Endothelial cell of umbilical vein (primary cell): ENCODE results near the gene EXOC6. TPM values are rescaled to one million over a fixed set of nuclear protein-coding genes. Genes with fewer than 3 reads are reported as not detected.

Source experiments
- BruUV-seq: library from RNA; stranded (reverse); fragments of 400-500 nt; replicated peaks from 2 replicates; lab custom pipeline; 2021; lab: Mats Ljungman, UMichigan
- CTCF ChIA-PET: fragments of 300-600, 350-600 bp; sonication (Branson Sonifier 250); formaldehyde crosslinking; loops from one replicate; lab custom pipeline; 2021; ENCODE audit warnings: antibody characterized with exemption, inconsistent platforms; lab: Charles Lee
- POLR2A ChIA-PET: fragments of 300-600, 350-600 bp; sonication (Branson Sonifier 250); formaldehyde crosslinking; loops from one replicate; lab custom pipeline; 2021; ENCODE audit warnings: antibody characterized with exemption, inconsistent platforms; lab: Charles Lee
- DNase-seq: peaks from one replicate; pipeline ENCODE4 v3.0.0-alpha.2; 2011; ENCODE audit warnings: low read depth, low spot score
- FAIRE-seq: peaks from 2 replicates; lab custom pipeline; 2011; peaks lifted over from hg19 to GRCh38; lab: Jason Lieb, UNC
- H2AFZ ChIP-seq: 2 replicates; pipeline ENCODE4 v1.6.0; 2012; ENCODE audit warnings: low read depth, low read length, control low read depth, inconsistent platforms
- H3K27ac ChIP-seq: 2 replicates; pipeline ENCODE4 v1.5.1; 2011; ENCODE audit warnings: low read depth, mild to moderate bottlenecking, control low read depth, low read length, moderate library complexity; ENCODE audit not compliant: insufficient read depth
- H3K27me3 ChIP-seq, 2 experiments: 2 replicates each; pipeline versions ENCODE4 v1.6.0 to v1.6.1; 2011; ENCODE audit warnings: low read length in 2 of 2, mixed read lengths in 1 of 2; ENCODE audit not compliant: control insufficient read depth in 2 of 2, insufficient read depth in 2 of 2
- H3K36me3 ChIP-seq, 2 experiments: 2 replicates in 1 of 2; 3 replicates in 1 of 2; pipeline ENCODE4 v1.5.1; 2011; ENCODE audit warnings: low read length in 2 of 2, mild to moderate bottlenecking in 1 of 2, moderate library complexity in 1 of 2; ENCODE audit not compliant: control insufficient read depth in 2 of 2, insufficient read depth in 2 of 2; ENCODE audit errors: extremely low read depth in 1 of 2
- H3K4me1 ChIP-seq: 3 replicates; pipeline ENCODE4 v1.5.1; 2011; ENCODE audit warnings: mild to moderate bottlenecking, low read length; ENCODE audit not compliant: control insufficient read depth, insufficient read depth; ENCODE audit errors: extremely low read depth
- H3K4me2 ChIP-seq: 2 replicates; pipeline ENCODE4 v1.6.1; 2011; ENCODE audit warnings: low read length, control low read depth, mixed read lengths; ENCODE audit not compliant: insufficient read depth
- H3K4me3 ChIP-seq, 3 experiments: fragments of 200-600 bp in 1 of 3; sonication (generic), shearing (Covaris generic) in 1 of 3; replicated peaks in 1 of 3; 2 replicates each; pipeline ENCODE4 v1.5.1; 2011 to 2016; ENCODE audit warnings: control low read depth in 3 of 3, low read length in 3 of 3, mild to moderate bottlenecking in 2 of 3, inconsistent platforms in 1 of 3, low read depth in 1 of 3, moderate library complexity in 1 of 3; ENCODE audit not compliant: insufficient read depth in 1 of 3
- H3K79me2 ChIP-seq: 2 replicates; pipeline ENCODE4 v1.6.0; 2012; ENCODE audit warnings: low read length, inconsistent platforms; ENCODE audit not compliant: control insufficient read depth, insufficient read depth
- H3K9ac ChIP-seq: replicated peaks from 2 replicates; pipeline ENCODE3; 2011; ENCODE audit warnings: low read length, control low read depth; ENCODE audit not compliant: insufficient read depth; ENCODE audit errors: extremely low read depth
- H3K9me1 ChIP-seq: replicated peaks from 3 replicates; pipeline ENCODE4 v1.6.0; 2011; ENCODE audit warnings: mild to moderate bottlenecking, low read length; ENCODE audit not compliant: control insufficient read depth, insufficient read depth; ENCODE audit errors: extremely low read depth
- H3K9me3 ChIP-seq: replicated peaks from 2 replicates; pipeline ENCODE4 v1.5.1; 2012; ENCODE audit warnings: low read length, inconsistent platforms; ENCODE audit not compliant: control insufficient read depth, insufficient read depth
- H4K20me1 ChIP-seq: replicated peaks from 2 replicates; pipeline ENCODE3; 2011; ENCODE audit warnings: mild to moderate bottlenecking, low read length; ENCODE audit not compliant: control insufficient read depth, insufficient read depth; ENCODE audit errors: extremely low read depth
- EZH2 ChIP-seq: IDR thresholded peaks from 2 replicates; pipeline ENCODE4 v1.6.1; 2012; ENCODE audit warnings: borderline replicate concordance, low read depth, mild to moderate bottlenecking, moderate library complexity, low read length, inconsistent platforms; ENCODE audit not compliant: severe bottlenecking
- FOS ChIP-seq: IDR thresholded peaks from 2 replicates; pipeline ENCODE4 v1.6.1; 2011; ENCODE audit warnings: mild to moderate bottlenecking, low read length, moderate library complexity, borderline replicate concordance; ENCODE audit not compliant: insufficient read depth
- GATA2 ChIP-seq: IDR thresholded peaks from 2 replicates; pipeline ENCODE4 v1.7.0; 2011; ENCODE audit warnings: low read depth, mild to moderate bottlenecking, moderate library complexity, mixed read lengths, low read length; ENCODE audit not compliant: insufficient read length, insufficient read depth
- JUN ChIP-seq: IDR thresholded peaks from 2 replicates; pipeline ENCODE4 v1.6.1; 2011; ENCODE audit warnings: borderline replicate concordance, low read depth; ENCODE audit not compliant: insufficient read length, insufficient read depth
- MYC ChIP-seq: IDR thresholded peaks from one replicate; pipeline ENCODE4 v1.6.1; 2011; ENCODE audit warnings: mild to moderate bottlenecking, low read depth, low read length
- POLR2A ChIP-seq: IDR thresholded peaks from 2 replicates; pipeline ENCODE4 v1.6.1; 2012; ENCODE audit warnings: low read depth, mild to moderate bottlenecking, control low read depth, low read length
- POLR2AphosphoS5 ChIP-seq: IDR thresholded peaks from 2 replicates; pipeline ENCODE4 v1.6.1; 2012; ENCODE audit warnings: low read depth, mild to moderate bottlenecking, control low read depth, low read length, moderate library complexity; ENCODE audit not compliant: insufficient read depth
- dilution Hi-C: fragments of 300-500 bp; cut with MboI; formaldehyde crosslinking; loops from one replicate; pipeline ENCODE4 v1.15.0; 2019; ENCODE audit warnings: low sequenced_read_pairs; ENCODE audit not compliant: extremely low pct_ligation_motif_present
- intact Hi-C: fragments of 100-400 bp; cut with micrococcal nuclease; formaldehyde crosslinking; loops from one replicate; pipeline ENCODE4 v1.10.0; 2022
- polyA plus RNA-seq, 4 experiments: library from polyadenylated mRNA; depleted of rRNA in 3 of 4; stranded (reverse) in 3 of 4; unstranded in 1 of 4; fragments of >200 nt; gene quantifications; 2 replicates each; pipeline versions ENCODE4 v1.2.1 to v1.2.3, GENCODE V29; 2011 to 2012; ENCODE audit warnings: missing spikeins in 1 of 4
- total RNA-seq: library from RNA; stranded (reverse); gene quantifications from 2 replicates; pipeline ENCODE4 v1.2.3, GENCODE V29; 2021
- TF ChIP-seq, protein P1 (sequence below), 2 donors: IDR thresholded peaks; 1 replicate in 1 of 2; 2 replicates in 1 of 2; pipeline ENCODE4 v1.5.1; 2011; ENCODE audit warnings: low read length in 2 of 2, mild to moderate bottlenecking in 2 of 2, moderate library complexity in 2 of 2, control low read depth in 1 of 2, inconsistent platforms in 1 of 2, low read depth in 1 of 2; ENCODE audit not compliant: insufficient read depth in 1 of 2; ENCODE audit errors: extremely low read depth in 1 of 2
- TF ChIP-seq, protein P2 (sequence below): IDR thresholded peaks from 2 replicates; pipeline ENCODE4 v1.6.1; 2011; ENCODE audit not compliant: insufficient read depth, insufficient read length

Gene EXOC6
- total and polyA plus RNA-seq, 2 donors (not counting 3 experiments of a cell fraction or from before 2014, with no cell fraction given): 72.6 to 108 TPM

- intact Hi-C loops: no loop called here
Observed at GRCh38 chr10:93090619-93091018, 242.3 kb downstream of the EXOC6 start.

More at GRCh38 chr10:93090619-93091018, 242.3 kb downstream of the EXOC6 start:
- BruUV-seq: no TSS peak
- Histone ChIP-seq H3K4me3 (no peak overlapping the region), H3K79me2 (no peaks in the 10 kb centered on the region), H4K20me1 (no peaks in the 10 kb centered on the region), H3K9me3 (no peaks in the 10 kb centered on the region), H3K27ac (no peak overlapping the region), H3K9me1 (no peaks in the 10 kb centered on the region), H3K9ac (no peak overlapping the region), H3K27me3 (peaks cover 6% of the 10 kb centered on the region in 2 experiments), H3K4me1 (no peaks in the 10 kb centered on the region), H3K36me3 (no peaks in the 10 kb centered on the region), H2AFZ (no peak overlapping the region), H3K4me2 (no peak overlapping the region)
- ChIA-PET CTCF (no interaction called here), POLR2A (no interaction called here)
- TF ChIP-seq, protein P1, sequence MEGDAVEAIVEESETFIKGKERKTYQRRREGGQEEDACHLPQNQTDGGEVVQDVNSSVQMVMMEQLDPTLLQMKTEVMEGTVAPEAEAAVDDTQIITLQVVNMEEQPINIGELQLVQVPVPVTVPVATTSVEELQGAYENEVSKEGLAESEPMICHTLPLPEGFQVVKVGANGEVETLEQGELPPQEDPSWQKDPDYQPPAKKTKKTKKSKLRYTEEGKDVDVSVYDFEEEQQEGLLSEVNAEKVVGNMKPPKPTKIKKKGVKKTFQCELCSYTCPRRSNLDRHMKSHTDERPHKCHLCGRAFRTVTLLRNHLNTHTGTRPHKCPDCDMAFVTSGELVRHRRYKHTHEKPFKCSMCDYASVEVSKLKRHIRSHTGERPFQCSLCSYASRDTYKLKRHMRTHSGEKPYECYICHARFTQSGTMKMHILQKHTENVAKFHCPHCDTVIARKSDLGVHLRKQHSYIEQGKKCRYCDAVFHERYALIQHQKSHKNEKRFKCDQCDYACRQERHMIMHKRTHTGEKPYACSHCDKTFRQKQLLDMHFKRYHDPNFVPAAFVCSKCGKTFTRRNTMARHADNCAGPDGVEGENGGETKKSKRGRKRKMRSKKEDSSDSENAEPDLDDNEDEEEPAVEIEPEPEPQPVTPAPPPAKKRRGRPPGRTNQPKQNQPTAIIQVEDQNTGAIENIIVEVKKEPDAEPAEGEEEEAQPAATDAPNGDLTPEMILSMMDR (IDR thresholded peaks at IDR 0.05; ENCODE audit: extremely low read depth in 1 of 2, insufficient read depth in 1 of 2, low read depth in 1 of 2, low read length in 2 of 2): no peak
- TF ChIP-seq POLR2AphosphoS5: no peak
- no peak for TF ChIP-seq JUN
- no peak for TF ChIP-seq POLR2A
- TF ChIP-seq FOS: no peak
- TF ChIP-seq GATA2: no peak
- TF ChIP-seq EZH2: no peak
- TF ChIP-seq, protein P2, sequence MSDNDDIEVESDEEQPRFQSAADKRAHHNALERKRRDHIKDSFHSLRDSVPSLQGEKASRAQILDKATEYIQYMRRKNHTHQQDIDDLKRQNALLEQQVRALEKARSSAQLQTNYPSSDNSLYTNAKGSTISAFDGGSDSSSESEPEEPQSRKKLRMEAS: no peak
- TF ChIP-seq MYC: no peak
- no peak for FAIRE-seq
- no peak for DNase-seq
- dilution Hi-C loops: no loop called here
